ENCODE results near the gene FAM20A.

DNA sequence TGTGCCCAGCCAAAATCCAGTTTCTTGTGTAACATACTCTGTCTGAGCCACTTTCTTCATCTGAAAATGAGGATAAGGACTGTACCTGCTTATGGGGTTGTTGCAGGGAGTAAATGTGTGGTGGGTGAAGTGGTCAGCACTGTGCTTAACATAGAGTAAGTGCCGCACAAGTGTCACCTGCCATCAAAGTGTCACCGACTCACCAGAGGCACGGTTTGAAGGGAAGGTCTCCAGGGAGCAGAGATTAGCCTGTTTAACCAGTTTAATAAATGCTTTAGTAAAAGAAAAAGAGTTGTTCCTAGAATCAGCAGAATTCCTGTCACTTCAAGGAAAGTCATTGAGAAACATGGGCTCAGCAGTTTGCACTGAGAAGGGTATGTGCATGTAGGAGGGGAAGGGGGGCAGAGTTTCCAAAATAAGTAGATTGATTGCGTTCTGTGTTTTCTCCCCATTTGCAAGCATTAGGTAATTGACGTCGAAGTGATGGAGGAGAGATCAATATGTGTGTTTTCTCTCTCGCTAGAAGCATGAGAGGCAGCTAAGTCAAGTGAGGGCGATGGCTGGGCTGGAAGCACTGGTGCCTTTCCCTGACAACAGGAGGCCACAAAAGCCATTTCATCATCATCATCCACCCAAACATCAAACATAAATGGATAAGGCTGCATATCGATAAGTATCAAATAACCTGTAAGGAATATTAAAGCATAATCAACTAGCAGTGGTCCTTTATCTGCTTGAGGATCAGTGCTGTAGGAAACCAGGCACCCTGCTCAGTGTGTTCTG, 19.1 kb downstream of the FAM20A start:
- TF ChIP-seq, protein P1, sequence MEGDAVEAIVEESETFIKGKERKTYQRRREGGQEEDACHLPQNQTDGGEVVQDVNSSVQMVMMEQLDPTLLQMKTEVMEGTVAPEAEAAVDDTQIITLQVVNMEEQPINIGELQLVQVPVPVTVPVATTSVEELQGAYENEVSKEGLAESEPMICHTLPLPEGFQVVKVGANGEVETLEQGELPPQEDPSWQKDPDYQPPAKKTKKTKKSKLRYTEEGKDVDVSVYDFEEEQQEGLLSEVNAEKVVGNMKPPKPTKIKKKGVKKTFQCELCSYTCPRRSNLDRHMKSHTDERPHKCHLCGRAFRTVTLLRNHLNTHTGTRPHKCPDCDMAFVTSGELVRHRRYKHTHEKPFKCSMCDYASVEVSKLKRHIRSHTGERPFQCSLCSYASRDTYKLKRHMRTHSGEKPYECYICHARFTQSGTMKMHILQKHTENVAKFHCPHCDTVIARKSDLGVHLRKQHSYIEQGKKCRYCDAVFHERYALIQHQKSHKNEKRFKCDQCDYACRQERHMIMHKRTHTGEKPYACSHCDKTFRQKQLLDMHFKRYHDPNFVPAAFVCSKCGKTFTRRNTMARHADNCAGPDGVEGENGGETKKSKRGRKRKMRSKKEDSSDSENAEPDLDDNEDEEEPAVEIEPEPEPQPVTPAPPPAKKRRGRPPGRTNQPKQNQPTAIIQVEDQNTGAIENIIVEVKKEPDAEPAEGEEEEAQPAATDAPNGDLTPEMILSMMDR (conservative IDR thresholded peaks at IDR 0.05; ENCODE audit: low read depth, low read length): no peak
- TF ChIP-seq EZH2phosphoT487 (IDR thresholded peaks at IDR 0.05; ENCODE audit: borderline replicate concordance, low read length): no peak
